Measurements from ENCODE around the gene NT5C. TPM values are rescaled to one million over a fixed set of nuclear protein-coding genes. Genes with fewer than 3 reads are reported as not detected.

NT5C gene
- total RNA-seq, 1 donor from 2014 or later, result 48.2 TPM

GRCh38 chr17:75125984-75126383, 5.6 kb downstream of the NT5C start:
- Mint-ChIP-seq H3K4me1 (ENCODE audit: unreplicated experiment) (peaks cover 20% of the 10 kb centered on the region), H3K27me3 (ENCODE audit: unreplicated experiment) (no peaks in the 10 kb centered on the region), H3K9me3 (ENCODE audit: unreplicated experiment) (no peaks in the 10 kb centered on the region), H3K36me3 (ENCODE audit: unreplicated experiment) (peaks cover 9% of the 10 kb centered on the region), H3K27ac (ENCODE audit: unreplicated experiment) (no peak overlapping the region), H3K4me3 (ENCODE audit: unreplicated experiment) (no peak overlapping the region)
- no peak for TF ChIP-seq CTCF (IDR thresholded peaks at IDR 0.05)
- DNase-seq (ENCODE audit: extremely low spot score, unreplicated experiment), result no peak

GRCh38 chr17:75124819-75125162, 6.8 kb downstream of the NT5C start:
- no peak for TF ChIP-seq CTCF (IDR thresholded peaks at IDR 0.05)

GRCh38 chr17:75124041-75124818, 7.3 kb downstream of the NT5C start:
- no peak for DNase-seq (ENCODE audit: extremely low spot score, unreplicated experiment)
- Mint-ChIP-seq H3K4me1 (ENCODE audit: unreplicated experiment) (peaks cover 15% of the 10 kb centered on the region), H3K27ac (ENCODE audit: unreplicated experiment) (peak overlapping the region; percentile 94), H3K9me3 (ENCODE audit: unreplicated experiment) (no peaks in the 10 kb centered on the region), H3K36me3 (ENCODE audit: unreplicated experiment) (peaks cover 8% of the 10 kb centered on the region), H3K4me3 (ENCODE audit: unreplicated experiment) (no peak overlapping the region), H3K27me3 (ENCODE audit: unreplicated experiment) (no peaks in the 10 kb centered on the region)
- TF ChIP-seq CTCF (IDR thresholded peaks at IDR 0.05), result no peak

More at GRCh38 chr17:75124819-75125162, 6.8 kb downstream of the NT5C start:
- peaks cover 8% of the 10 kb centered on the region for H3K36me3 Mint-ChIP-seq (ENCODE audit: unreplicated experiment)
- H3K4me3 Mint-ChIP-seq (ENCODE audit: unreplicated experiment), result no peak overlapping the region
- no peaks in the 10 kb centered on the region for H3K27me3 Mint-ChIP-seq (ENCODE audit: unreplicated experiment)
- H3K27ac Mint-ChIP-seq (ENCODE audit: unreplicated experiment), result peak overlapping the region; percentile 94
- H3K4me1 Mint-ChIP-seq (ENCODE audit: unreplicated experiment), result peaks cover 16% of the 10 kb centered on the region
- H3K9me3 Mint-ChIP-seq (ENCODE audit: unreplicated experiment), result no peaks in the 10 kb centered on the region
- DNase-seq (ENCODE audit: extremely low spot score, unreplicated experiment), result no peak

GRCh38 chr17:75118307-75118706, 13.2 kb downstream of the NT5C start:
- H3K27ac Mint-ChIP-seq (ENCODE audit: unreplicated experiment), result no peak overlapping the region
- no peak overlapping the region for H3K4me3 Mint-ChIP-seq (ENCODE audit: unreplicated experiment)
- peaks cover 15% of the 10 kb centered on the region for H3K36me3 Mint-ChIP-seq (ENCODE audit: unreplicated experiment)
- peaks cover 16% of the 10 kb centered on the region for H3K4me1 Mint-ChIP-seq (ENCODE audit: unreplicated experiment)
- H3K27me3 Mint-ChIP-seq (ENCODE audit: unreplicated experiment), result no peaks in the 10 kb centered on the region
- no peak for TF ChIP-seq CTCF (IDR thresholded peaks at IDR 0.05)
- no peaks in the 10 kb centered on the region for H3K9me3 Mint-ChIP-seq (ENCODE audit: unreplicated experiment)
- no peak for DNase-seq (ENCODE audit: extremely low spot score, unreplicated experiment)

GRCh38 chr17:75116737-75117136, 14.8 kb downstream of the NT5C start:
- peaks cover 22% of the 10 kb centered on the region for H3K4me1 Mint-ChIP-seq (ENCODE audit: unreplicated experiment)
- TF ChIP-seq CTCF (IDR thresholded peaks at IDR 0.05), result no peak
- no peaks in the 10 kb centered on the region for H3K9me3 Mint-ChIP-seq (ENCODE audit: unreplicated experiment)
- no peak for DNase-seq (ENCODE audit: extremely low spot score, unreplicated experiment)
- no peak overlapping the region for H3K27ac Mint-ChIP-seq (ENCODE audit: unreplicated experiment)
- H3K4me3 Mint-ChIP-seq (ENCODE audit: unreplicated experiment), result no peak overlapping the region
- no peaks in the 10 kb centered on the region for H3K27me3 Mint-ChIP-seq (ENCODE audit: unreplicated experiment)
- peaks cover 13% of the 10 kb centered on the region for H3K36me3 Mint-ChIP-seq (ENCODE audit: unreplicated experiment)

Measured in osteocyte (in vitro differentiated cells).